Stimulated activated CD8-positive, alpha-beta memory T cell treated with anti-CD3 and anti-CD28 coated beads, Interleukin-4, amount 100 ng/mL, for 4 hours (primary cell): ENCODE measurements around the gene EIF5.

Experiments used
- DNase-seq, 2 donors: peaks; one replicate each; pipeline ENCODE4 v3.0.0-alpha.2; 2020; ENCODE audit warnings: low read depth in 2 of 2, low spot score in 1 of 2

The EIF5 gene

GRCh38 chr14:103308717-103309616, 25.1 kb upstream of the EIF5 start:
- DNase-seq, result no peak

GRCh38 chr14:103310576-103311095, 23.4 kb upstream of the EIF5 start:
- no peak for DNase-seq

GRCh38 chr14:103311171-103311997, 22.7 kb upstream of the EIF5 start:
- DNase-seq, result no peak

- DNase-seq, result no peak
Measured at GRCh38 chr14:103312006-103312635, 21.9 kb upstream of the EIF5 start.

- no peak for DNase-seq
Measured at GRCh38 chr14:103313704-103314103, 20.3 kb upstream of the EIF5 start.

- no peak for DNase-seq
Measured at GRCh38 chr14:103314496-103315277, 19.4 kb upstream of the EIF5 start.

- no peak for DNase-seq
Measured at GRCh38 chr14:103315351-103315911, 18.6 kb upstream of the EIF5 start.

- DNase-seq, result no peak
Measured at GRCh38 chr14:103315941-103316340, 18.1 kb upstream of the EIF5 start.

GRCh38 chr14:103316721-103317121, 17.3 kb upstream of the EIF5 start:
- no peak for DNase-seq

GRCh38 chr14:103317251-103317650, 16.8 kb upstream of the EIF5 start:
- no peak for DNase-seq

GRCh38 chr14:103317976-103318580, 16.0 kb upstream of the EIF5 start:
- no peak for DNase-seq

- no peak for DNase-seq
Measured at GRCh38 chr14:103318750-103319419, 15.2 kb upstream of the EIF5 start.

- DNase-seq, result no peak
Measured at GRCh38 chr14:103319422-103319821, 14.6 kb upstream of the EIF5 start.

- no peak for DNase-seq
Measured at GRCh38 chr14:103326078-103326477, 8.0 kb upstream of the EIF5 start.

- no peak for DNase-seq
Measured at GRCh38 chr14:103328941-103329340, 5.1 kb upstream of the EIF5 start.

- no peak for DNase-seq
Measured at GRCh38 chr14:103329401-103330347, 4.4 kb upstream of the EIF5 start.

- DNase-seq, result no peak
Measured at GRCh38 chr14:103330536-103330935, 3.5 kb upstream of the EIF5 start.
